Sigmoid colon (tissue), 7 donors: Measurements from ENCODE around the gene EID3. TPM values are rescaled to one million over a fixed set of nuclear protein-coding genes. Genes with fewer than 3 reads are reported as not detected.
"Not testable (repeated sequence)": the region's sequence is repeated elsewhere in the genome, so short reads cannot be mapped to it uniquely, and the experiment has no call there.

ENCODE experiments used
- DNase-seq: peaks from one replicate; pipeline ENCODE4 v3.0.0-alpha.2; 2019
- H3K27ac ChIP-seq, 4 donors: fragments of 200-600 bp; sonication (generic); one replicate each; pipeline ENCODE4 v1.5.1; 2016 to 2019; ENCODE audit warnings: mild to moderate bottlenecking in 1 of 4
- H3K27me3 ChIP-seq, 3 donors: fragments of 200-600 bp; sonication (generic); one replicate each; pipeline ENCODE4 v1.5.1; 2019; ENCODE audit warnings: mild to moderate bottlenecking in 1 of 3
- H3K36me3 ChIP-seq, 4 donors: fragments of 200-600 bp; sonication (generic); one replicate each; pipeline ENCODE4 v1.5.1; 2016 to 2019
- H3K4me1 ChIP-seq, 4 donors: fragments of 200-600 bp; sonication (generic); one replicate each; pipeline ENCODE4 v1.5.1; 2017 to 2019
- H3K4me3 ChIP-seq, 4 donors: fragments of 200-600 bp; sonication (generic); one replicate each; pipeline ENCODE4 v1.5.1; 2017 to 2019; ENCODE audit warnings: mild to moderate bottlenecking in 2 of 4, moderate library complexity in 1 of 4
- H3K9me3 ChIP-seq, 4 donors: fragments of 200-600 bp in 3 of 4; sonication (generic) in 3 of 4; one replicate each; pipeline versions ENCODE4 v1.5.1 to v1.6.1; 2013 to 2019
- CTCF ChIP-seq, 4 experiments: fragments of 450-650 bp in 3 of 4; fragments of 200-600 bp in 1 of 4; IDR thresholded peaks; one replicate each; pipeline ENCODE4 v1.5.1; 2016 to 2019; ENCODE audit warnings: antibody characterized with exemption in 4 of 4, mild to moderate bottlenecking in 3 of 4, moderate library complexity in 2 of 4
- EP300 ChIP-seq, 4 donors: sonication (generic); formaldehyde crosslinking; IDR thresholded peaks; one replicate each; pipeline ENCODE4 v1.6.1; 2017; ENCODE audit warnings: antibody characterized with exemption in 4 of 4
- POLR2A ChIP-seq, 2 donors: fragments of 450-650 bp; IDR thresholded peaks; one replicate each; pipeline ENCODE4 v1.6.1; 2016; ENCODE audit warnings: antibody characterized with exemption in 2 of 2, mild to moderate bottlenecking in 2 of 2, moderate library complexity in 2 of 2
- POLR2AphosphoS5 ChIP-seq, 4 donors: sonication (generic); formaldehyde crosslinking; IDR thresholded peaks; one replicate each; pipeline ENCODE4 v1.6.1; 2017; ENCODE audit warnings: antibody characterized with exemption in 4 of 4
- WGBS, 2 donors: extraction: QIAGEN DNeasy Blood & Tissue Kit; methylation state at CpG; one replicate each; pipeline ENCODE4 v1.1.7; 2013; 5-methylcytosine and 5-hydroxymethylcytosine counted together
- intact Hi-C: fragments of 100-400 bp; cut with DNase I; formaldehyde crosslinking; loops from one replicate; pipeline ENCODE4 v1.15.1; 2023
- polyA plus RNA-seq, 3 donors: library from polyadenylated mRNA; stranded (reverse); fragments of 200-250 nt; gene quantifications; one replicate each; pipeline ENCODE4 v1.2.3, GENCODE V29; 2013
- total RNA-seq, 4 donors: library from RNA; depleted of rRNA; stranded (reverse); fragments of >200 nt; gene quantifications; one replicate each; pipeline ENCODE4 v1.1.0, GENCODE V29; 2016
- donor health status: healthy with polysubstance abuse.
- donor health status: Bipolar disorder and iron deficiency.
- donor health status: healthy.

EID3 gene
- total and polyA plus RNA-seq, 7 donors = 0.46 to 21.9 (median 4.6) TPM

- DNase-seq = no peak
- Histone ChIP-seq H3K9me3 (no peaks in the 10 kb centered on the region), H3K27ac (no peak overlapping the region), H3K27me3 (no peaks in the 10 kb centered on the region), H3K4me1 (peaks cover 0 to 13% (median 0%) of the 10 kb centered on the region in 4 donors), H3K36me3 (peaks cover 36 to 91% (median 59%) of the 10 kb centered on the region in 4 donors), H3K4me3 (no peak overlapping the region)
- 96 to 98% methylated on average over 1 of the region's 1 CpG for WGBS, 2 donors
- TF ChIP-seq POLR2AphosphoS5 (IDR thresholded peaks at IDR 0.05) (no peak), POLR2A (IDR thresholded peaks at IDR 0.05) (no peak), EP300 (IDR thresholded peaks at IDR 0.05) (no peak)
- intact Hi-C loops = no loop called here
Measured at GRCh38 chr12:104319028-104319427, 15.5 kb downstream of the EID3 start.

- no peaks in the 10 kb centered on the region for H3K9me3 ChIP-seq
- no peak overlapping the region for H3K27ac ChIP-seq
- DNase-seq = no peak
- H3K36me3 ChIP-seq = peaks cover 30 to 91% (median 58%) of the 10 kb centered on the region in 4 donors
- no peak for TF ChIP-seq EP300 (IDR thresholded peaks at IDR 0.05)
- TF ChIP-seq CTCF (IDR thresholded peaks at IDR 0.05) = no peak
- no peak for TF ChIP-seq POLR2AphosphoS5 (IDR thresholded peaks at IDR 0.05)
- WGBS, 2 donors = 89 to 97% methylated on average over 1 of the region's 1 CpG
- no peak overlapping the region for H3K4me3 ChIP-seq
- H3K27me3 ChIP-seq = no peaks in the 10 kb centered on the region
- intact Hi-C loops = no loop called here
- peaks cover 0 to 8% (median 0%) of the 10 kb centered on the region in 4 donors for H3K4me1 ChIP-seq
Measured at GRCh38 chr12:104319918-104320626, 16.5 kb downstream of the EID3 start.

GRCh38 chr12:104320627-104321024 lies 17.1 kb downstream of the EID3 start:
- peaks cover 0 to 6% (median 0%) of the 10 kb centered on the region in 4 donors for H3K4me1 ChIP-seq
- H3K9me3 ChIP-seq = no peaks in the 10 kb centered on the region
- peaks cover 27 to 91% (median 59%) of the 10 kb centered on the region in 4 donors for H3K36me3 ChIP-seq
- H3K27me3 ChIP-seq = no peaks in the 10 kb centered on the region
- H3K4me3 ChIP-seq = no peak overlapping the region
- TF ChIP-seq CTCF (IDR thresholded peaks at IDR 0.05) (no peak), POLR2A (IDR thresholded peaks at IDR 0.05) (no peak), EP300 (IDR thresholded peaks at IDR 0.05) (no peak), POLR2AphosphoS5 (IDR thresholded peaks at IDR 0.05) (no peak)
- no peak for DNase-seq
- intact Hi-C loops = no loop called here
- H3K27ac ChIP-seq = no peak overlapping the region

- WGBS, 2 donors = 95% methylated on average over 1 of the region's 1 CpG
- TF ChIP-seq CTCF (IDR thresholded peaks at IDR 0.05) = no peak
- intact Hi-C loops = no loop called here
- Histone ChIP-seq H3K4me1 (peaks cover 0 to 3% (median 0%) of the 10 kb centered on the region in 4 donors), H3K27ac (no peak overlapping the region), H3K4me3 (no peak overlapping the region), H3K36me3 (peaks cover 16 to 91% (median 59%) of the 10 kb centered on the region in 4 donors), H3K9me3 (no peaks in the 10 kb centered on the region), H3K27me3 (no peaks in the 10 kb centered on the region)
- DNase-seq = no peak
Measured at GRCh38 chr12:104321949-104322348, 18.4 kb downstream of the EID3 start.

GRCh38 chr12:104322533-104322932 lies 19.0 kb downstream of the EID3 start:
- H3K4me3 ChIP-seq, H3K27ac ChIP-seq, intact Hi-C loops, H3K4me1 ChIP-seq, DNase-seq, H3K27me3 ChIP-seq, H3K9me3 ChIP-seq: not testable (repeated sequence)
- H3K36me3 ChIP-seq = peaks cover 18 to 91% (median 63%) of the 10 kb centered on the region in 4 donors
- WGBS, 2 donors = 98 to 99% methylated on average over 2 of the region's 2 CpGs

GRCh38 chr12:104323899-104324298 lies 20.4 kb downstream of the EID3 start:
- no peak for DNase-seq
- WGBS, 2 donors = 96 to 97% methylated on average over 1 of the region's 1 CpG
- no peak overlapping the region for H3K27ac ChIP-seq
- no peaks in the 10 kb centered on the region for H3K9me3 ChIP-seq
- H3K27me3 ChIP-seq = no peaks in the 10 kb centered on the region
- H3K4me3 ChIP-seq = no peak overlapping the region
- intact Hi-C loops = no loop called here
- peaks cover 0 to 3% (median 0%) of the 10 kb centered on the region in 4 donors for H3K4me1 ChIP-seq
- peaks cover 20 to 91% (median 64%) of the 10 kb centered on the region in 4 donors for H3K36me3 ChIP-seq
- no peak for TF ChIP-seq POLR2A (IDR thresholded peaks at IDR 0.05)
- no peak for TF ChIP-seq EP300 (IDR thresholded peaks at IDR 0.05)
- TF ChIP-seq CTCF (IDR thresholded peaks at IDR 0.05) = no peak
- TF ChIP-seq POLR2AphosphoS5 (IDR thresholded peaks at IDR 0.05) = no peak

GRCh38 chr12:104328278-104328677 lies 24.7 kb downstream of the EID3 start:
- H3K9me3 ChIP-seq, H3K4me3 ChIP-seq, H3K4me1 ChIP-seq, intact Hi-C loops, H3K27me3 ChIP-seq, H3K27ac ChIP-seq, DNase-seq: not testable (repeated sequence)
- H3K36me3 ChIP-seq = peaks cover 10 to 92% (median 54%) of the 10 kb centered on the region in 4 donors
- WGBS, 2 donors = 97% methylated on average over 6 of the region's 6 CpGs
